Activated gamma-delta T cell (primary cell): Measurements from ENCODE around the gene ENO1.
"Not testable (repeated sequence)": the region's sequence is repeated elsewhere in the genome, so short reads cannot be mapped to it uniquely, and the experiment has no call there.

Experiments
- DNase-seq: peaks from one replicate; lab custom pipeline; 2025; lab: John Stamatoyannopoulos, UW
- total RNA-seq, 2 donors: gene quantifications; one replicate each; lab custom pipeline; 2026; lab: John Stamatoyannopoulos, UW

Gene ENO1
- total RNA-seq: 608 to 776 reads per million in 2 donors

- no peak for DNase-seq
These were observed at the start of gene ENO1 for GRCh38 chr1:8878448-8878697. TSS of gene ENO1 (minus strand) at chr1:8878686. CDS start at chr1:8874908, 3,778 bp downstream.

GRCh38 chr1:8926707-8927694, 48.5 kb upstream of the ENO1 start:
- no peak for DNase-seq

- DNase-seq: no peak
These were observed 47.5 kb upstream of the ENO1 start for GRCh38 chr1:8925960-8926359.

GRCh38 chr1:8925406-8925805, 46.9 kb upstream of the ENO1 start:
- DNase-seq: no peak

- no peak for DNase-seq
These were observed 44.5 kb upstream of the ENO1 start for GRCh38 chr1:8922962-8923361.

- DNase-seq: not testable (repeated sequence)
These were observed 39.0 kb upstream of the ENO1 start for GRCh38 chr1:8917536-8917935.

GRCh38 chr1:8915446-8915845, 37.0 kb upstream of the ENO1 start:
- DNase-seq: no peak

GRCh38 chr1:8914466-8914865, 36.0 kb upstream of the ENO1 start:
- no peak for DNase-seq

- no peak for DNase-seq
These were observed 35.0 kb upstream of the ENO1 start for GRCh38 chr1:8913457-8913856.

GRCh38 chr1:8911416-8912309, 33.2 kb upstream of the ENO1 start:
- DNase-seq: no peak

- no peak for DNase-seq
These were observed 32.4 kb upstream of the ENO1 start for GRCh38 chr1:8910914-8911313.

- no peak for DNase-seq
These were observed 31.8 kb upstream of the ENO1 start for GRCh38 chr1:8910331-8910730.

GRCh38 chr1:8908388-8909151, 30.1 kb upstream of the ENO1 start:
- DNase-seq: no peak

GRCh38 chr1:8905582-8906191, 27.2 kb upstream of the ENO1 start:
- no peak for DNase-seq

- no peak for DNase-seq
These were observed 25.6 kb upstream of the ENO1 start for GRCh38 chr1:8903908-8904650.

GRCh38 chr1:8903410-8903809, 24.9 kb upstream of the ENO1 start:
- no peak for DNase-seq

- no peak for DNase-seq
These were observed 24.3 kb upstream of the ENO1 start for GRCh38 chr1:8902765-8903164.

GRCh38 chr1:8900684-8901083, 22.2 kb upstream of the ENO1 start:
- DNase-seq: not testable (repeated sequence)

GRCh38 chr1:8899046-8899445, 20.6 kb upstream of the ENO1 start:
- DNase-seq: no peak

- DNase-seq: not testable (repeated sequence)
These were observed 19.9 kb upstream of the ENO1 start for GRCh38 chr1:8898418-8898817.

- DNase-seq: not testable (repeated sequence)
These were observed 19.0 kb upstream of the ENO1 start for GRCh38 chr1:8897505-8897904.
